ENCODE results near the gene RDH11.

DNA sequence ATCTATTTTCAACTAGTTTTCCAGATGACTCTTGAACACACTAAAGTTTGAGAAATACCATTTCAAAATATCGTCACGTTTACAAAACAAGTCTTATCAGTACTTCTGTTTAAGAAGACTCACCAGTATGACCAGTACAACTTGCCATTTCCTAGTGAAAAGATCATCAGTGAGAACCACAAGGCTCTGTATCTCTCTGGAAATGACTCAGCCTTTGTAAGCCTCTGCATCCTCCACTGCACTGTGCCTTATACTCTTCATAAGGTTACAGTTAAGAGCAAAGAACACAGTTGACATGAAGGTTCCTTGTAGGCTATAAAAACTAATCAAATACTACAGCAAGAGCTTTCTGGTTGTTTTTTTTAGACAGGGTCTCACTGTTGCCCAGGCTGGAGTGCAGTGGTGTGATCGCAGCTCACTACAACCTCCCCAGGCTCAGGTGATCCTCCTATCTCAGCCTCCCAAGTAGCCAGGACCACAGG lies 15.4 kb downstream of the RDH11 start:
- TF ChIP-seq, protein P1, sequence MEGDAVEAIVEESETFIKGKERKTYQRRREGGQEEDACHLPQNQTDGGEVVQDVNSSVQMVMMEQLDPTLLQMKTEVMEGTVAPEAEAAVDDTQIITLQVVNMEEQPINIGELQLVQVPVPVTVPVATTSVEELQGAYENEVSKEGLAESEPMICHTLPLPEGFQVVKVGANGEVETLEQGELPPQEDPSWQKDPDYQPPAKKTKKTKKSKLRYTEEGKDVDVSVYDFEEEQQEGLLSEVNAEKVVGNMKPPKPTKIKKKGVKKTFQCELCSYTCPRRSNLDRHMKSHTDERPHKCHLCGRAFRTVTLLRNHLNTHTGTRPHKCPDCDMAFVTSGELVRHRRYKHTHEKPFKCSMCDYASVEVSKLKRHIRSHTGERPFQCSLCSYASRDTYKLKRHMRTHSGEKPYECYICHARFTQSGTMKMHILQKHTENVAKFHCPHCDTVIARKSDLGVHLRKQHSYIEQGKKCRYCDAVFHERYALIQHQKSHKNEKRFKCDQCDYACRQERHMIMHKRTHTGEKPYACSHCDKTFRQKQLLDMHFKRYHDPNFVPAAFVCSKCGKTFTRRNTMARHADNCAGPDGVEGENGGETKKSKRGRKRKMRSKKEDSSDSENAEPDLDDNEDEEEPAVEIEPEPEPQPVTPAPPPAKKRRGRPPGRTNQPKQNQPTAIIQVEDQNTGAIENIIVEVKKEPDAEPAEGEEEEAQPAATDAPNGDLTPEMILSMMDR (IDR thresholded peaks at IDR 0.05; ENCODE audit: borderline replicate concordance, extremely low read depth, low read length, poor library complexity, severe bottlenecking): no peak
- no peak for TF ChIP-seq EZH2 (IDR thresholded peaks at IDR 0.05; ENCODE audit: borderline replicate concordance, low read depth, low read length, severe bottlenecking)
